ENCODE data around the gene TMEM161A. TPM values are rescaled to one million over a fixed set of nuclear protein-coding genes. Genes with fewer than 3 reads are reported as not detected.

The TMEM161A gene
- total and polyA plus RNA-seq, 2 of the 13 experiments (the other 11 are each of a cell fraction or from before 2014, with no cell fraction given), result 25.9 to 31.4 TPM

- TF ChIP-seq ARID4A (CRISPR knock-in tag; IDR thresholded peaks at IDR 0.05; ENCODE audit: borderline replicate concordance) (peak; percentile 20; the same call in 1 of the 2 replicates), HNF4G (IDR thresholded peaks at IDR 0.05; ENCODE audit: borderline replicate concordance, low read depth, low read length) (0 out of 2 replicates have a peak, but pooled peaks have one; percentile 13), HNF4G (CRISPR knock-in tag; IDR thresholded peaks at IDR 0.05; ENCODE audit: borderline replicate concordance, low read depth) (no peak), TFAP4 (IDR thresholded peaks at IDR 0.05; ENCODE audit: borderline replicate concordance, low read depth) (peak; percentile 57; the same call in 1 of the 2 replicates), ZNF687 (CRISPR knock-in tag; IDR thresholded peaks at IDR 0.05) (peak; percentile 91)
Observed at GRCh38 chr19:19101540-19101939, 36.7 kb downstream of the TMEM161A start (continued).
